ENCODE measurements around the gene SMAD7. TPM values are rescaled to one million over a fixed set of nuclear protein-coding genes. Genes with fewer than 3 reads are reported as not detected.
A peak's percentile ranks its signal among the peaks of the same experiment; 100 is the strongest.

SMAD7 gene
- total RNA-seq, 1 donor from 2014 or later = 76.5 TPM

- intact Hi-C loops (cut with DNase I) = loop anchor here (1.0 to 10.0 kb wide), 4 partner anchors 19 to 859 kb away; partner anchors contain the start of gene ACAA2
Measured at GRCh38 chr18:48955830-48956261, 5.1 kb upstream of the SMAD7 start.

GRCh38 chr18:48954886-48955819 lies 4.4 kb upstream of the SMAD7 start:
- intact Hi-C loops (cut with DNase I) = loop anchor here (2.0 to 10.0 kb wide), 3 partner anchors 52 to 860 kb away; partner anchors contain the start of gene ACAA2
- H3K9me3 ChIP-seq = no peaks in the 10 kb centered on the region
- no peak for TF ChIP-seq CTCF (IDR thresholded peaks at IDR 0.05)
- peak overlapping the region; percentile 97 to 99 for H3K27ac ChIP-seq
- peaks cover 0 to 2% of the 10 kb centered on the region in 2 donors for H3K36me3 ChIP-seq
- H3K27me3 ChIP-seq = no peaks in the 10 kb centered on the region
- H3K4me3 ChIP-seq = peak overlapping the region in 1 of 2 donors; percentile 32
- peaks cover 15 to 44% of the 10 kb centered on the region in 2 donors for H3K4me1 ChIP-seq
- peak in 1 of 2 donors; percentile 75 for DNase-seq (ENCODE audit: low spot score in 2 of 2)

More at GRCh38 chr18:48955830-48956261, 5.1 kb upstream of the SMAD7 start:
- Histone ChIP-seq H3K36me3 (no peaks in the 10 kb centered on the region), H3K27me3 (no peaks in the 10 kb centered on the region), H3K9me3 (no peaks in the 10 kb centered on the region), H3K4me3 (peak overlapping the region in 1 of 2 donors; percentile 32), H3K4me1 (peaks cover 15 to 49% of the 10 kb centered on the region in 2 donors), H3K27ac (peak overlapping the region; percentile 97 to 99)
- peak in 2 of 3 experiments; percentile 8 to 26 for TF ChIP-seq CTCF (IDR thresholded peaks at IDR 0.05)
- DNase-seq (ENCODE audit: low spot score in 2 of 2) = peak; percentile 80 to 96

GRCh38 chr18:48953104-48953706 lies 2.4 kb upstream of the SMAD7 start:
- Histone ChIP-seq H3K36me3 (peaks cover 3 to 16% of the 10 kb centered on the region in 2 donors), H3K4me1 (peaks cover 15 to 42% of the 10 kb centered on the region in 2 donors), H3K4me3 (peak overlapping the region; percentile 56 to 94), H3K27ac (peak overlapping the region; percentile 97 to 99), H3K27me3 (no peaks in the 10 kb centered on the region), H3K9me3 (no peaks in the 10 kb centered on the region)
- TF ChIP-seq CTCF (IDR thresholded peaks at IDR 0.05) = no peak
- no peak for DNase-seq (ENCODE audit: low spot score in 2 of 2)
- intact Hi-C loops (cut with DNase I) = loop anchor here (5.0 to 10.0 kb wide), 2 partner anchors 89 to 862 kb away; partner anchors contain the start of gene ACAA2

GRCh38 chr18:48952287-48953103 lies 1.7 kb upstream of the SMAD7 start:
- intact Hi-C loops (cut with DNase I) = loop anchor here (5.0 to 10.0 kb wide), 2 partner anchors 90 to 862 kb away; partner anchors contain the start of gene ACAA2
- peaks cover 15 to 43% of the 10 kb centered on the region in 2 donors for H3K4me1 ChIP-seq
- peak overlapping the region; percentile 97 to 99 for H3K27ac ChIP-seq
- DNase-seq (ENCODE audit: low spot score in 2 of 2) = peak in 1 of 2 donors; percentile 95
- H3K27me3 ChIP-seq = no peaks in the 10 kb centered on the region
- H3K9me3 ChIP-seq = no peaks in the 10 kb centered on the region
- no peak for TF ChIP-seq CTCF (IDR thresholded peaks at IDR 0.05)
- peak overlapping the region; percentile 56 to 94 for H3K4me3 ChIP-seq
- peaks cover 3 to 16% of the 10 kb centered on the region in 2 donors for H3K36me3 ChIP-seq

All from ascending aorta (tissue), 2 donors.